ENCODE results near the gene BICC1. TPM values are rescaled to one million over a fixed set of nuclear protein-coding genes. Genes with fewer than 3 reads are reported as not detected.

BICC1 gene
- total and polyA plus RNA-seq, 2 donors (not counting 1 experiment from before 2014, with no cell fraction given), result 22.6 to 64.7 TPM

GRCh38 chr10:58516671-58517070 lies 4.0 kb downstream of the BICC1 start:
- H3K79me2 ChIP-seq (ENCODE audit: control insufficient read depth, insufficient read depth, low read length), result peaks cover 53% of the 10 kb centered on the region
- H3K9me3 ChIP-seq (ENCODE audit: control insufficient read depth, insufficient read depth, low read depth, low read length), result no peaks in the 10 kb centered on the region
- H3K36me3 ChIP-seq (ENCODE audit: control insufficient read depth, insufficient read depth, low read length), result no peaks in the 10 kb centered on the region
- H3K27me3 ChIP-seq (ENCODE audit: control insufficient read depth, insufficient read depth, low read length), result no peaks in the 10 kb centered on the region
- no peak overlapping the region for H3K9ac ChIP-seq (ENCODE audit: insufficient read depth, low read length)
- no peak overlapping the region for H3K27ac ChIP-seq (ENCODE audit: insufficient read depth, low read length)
- no peaks in the 10 kb centered on the region for H3K4me1 ChIP-seq (ENCODE audit: control insufficient read depth, extremely low read depth, insufficient read depth, low read length)
- no peak overlapping the region for H2AFZ ChIP-seq (ENCODE audit: low read length)
- H3K4me3 ChIP-seq (replicated peaks in 1 of 4; ENCODE audit: control extremely low read depth in 1 of 4, insufficient read depth in 1 of 4, low read depth in 3 of 4, low read length in 4 of 4), result peak overlapping the region in 1 of 4 experiments; percentile 81
- TF ChIP-seq, protein P1, sequence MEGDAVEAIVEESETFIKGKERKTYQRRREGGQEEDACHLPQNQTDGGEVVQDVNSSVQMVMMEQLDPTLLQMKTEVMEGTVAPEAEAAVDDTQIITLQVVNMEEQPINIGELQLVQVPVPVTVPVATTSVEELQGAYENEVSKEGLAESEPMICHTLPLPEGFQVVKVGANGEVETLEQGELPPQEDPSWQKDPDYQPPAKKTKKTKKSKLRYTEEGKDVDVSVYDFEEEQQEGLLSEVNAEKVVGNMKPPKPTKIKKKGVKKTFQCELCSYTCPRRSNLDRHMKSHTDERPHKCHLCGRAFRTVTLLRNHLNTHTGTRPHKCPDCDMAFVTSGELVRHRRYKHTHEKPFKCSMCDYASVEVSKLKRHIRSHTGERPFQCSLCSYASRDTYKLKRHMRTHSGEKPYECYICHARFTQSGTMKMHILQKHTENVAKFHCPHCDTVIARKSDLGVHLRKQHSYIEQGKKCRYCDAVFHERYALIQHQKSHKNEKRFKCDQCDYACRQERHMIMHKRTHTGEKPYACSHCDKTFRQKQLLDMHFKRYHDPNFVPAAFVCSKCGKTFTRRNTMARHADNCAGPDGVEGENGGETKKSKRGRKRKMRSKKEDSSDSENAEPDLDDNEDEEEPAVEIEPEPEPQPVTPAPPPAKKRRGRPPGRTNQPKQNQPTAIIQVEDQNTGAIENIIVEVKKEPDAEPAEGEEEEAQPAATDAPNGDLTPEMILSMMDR (conservative IDR thresholded peaks at IDR 0.05 in 1 of 2, IDR thresholded peaks at IDR 0.05 in 1 of 2; ENCODE audit: low read depth in 1 of 2, low read length in 2 of 2), result no peak
- TF ChIP-seq EZH2 (IDR thresholded peaks at IDR 0.05; ENCODE audit: low read length, missing control alignments), result no peak
- no peak for DNase-seq (ENCODE audit: low read depth in 2 of 2)
- no peaks in the 10 kb centered on the region for H4K20me1 ChIP-seq (ENCODE audit: control insufficient read depth, extremely low read depth, insufficient read depth, low read length)
- H3K4me2 ChIP-seq (ENCODE audit: extremely low read depth, insufficient read depth, low read length), result no peak overlapping the region

- peak overlapping the region; percentile 20 for H3K4me2 ChIP-seq (ENCODE audit: extremely low read depth, insufficient read depth, low read length)
- H3K79me2 ChIP-seq (ENCODE audit: control insufficient read depth, insufficient read depth, low read length), result peaks cover 53% of the 10 kb centered on the region
- DNase-seq (ENCODE audit: low read depth in 2 of 2), result peak in 1 of 2 donors; percentile 5
Observed at GRCh38 chr10:58517081-58517480, 4.4 kb downstream of the BICC1 start.

DNA sequence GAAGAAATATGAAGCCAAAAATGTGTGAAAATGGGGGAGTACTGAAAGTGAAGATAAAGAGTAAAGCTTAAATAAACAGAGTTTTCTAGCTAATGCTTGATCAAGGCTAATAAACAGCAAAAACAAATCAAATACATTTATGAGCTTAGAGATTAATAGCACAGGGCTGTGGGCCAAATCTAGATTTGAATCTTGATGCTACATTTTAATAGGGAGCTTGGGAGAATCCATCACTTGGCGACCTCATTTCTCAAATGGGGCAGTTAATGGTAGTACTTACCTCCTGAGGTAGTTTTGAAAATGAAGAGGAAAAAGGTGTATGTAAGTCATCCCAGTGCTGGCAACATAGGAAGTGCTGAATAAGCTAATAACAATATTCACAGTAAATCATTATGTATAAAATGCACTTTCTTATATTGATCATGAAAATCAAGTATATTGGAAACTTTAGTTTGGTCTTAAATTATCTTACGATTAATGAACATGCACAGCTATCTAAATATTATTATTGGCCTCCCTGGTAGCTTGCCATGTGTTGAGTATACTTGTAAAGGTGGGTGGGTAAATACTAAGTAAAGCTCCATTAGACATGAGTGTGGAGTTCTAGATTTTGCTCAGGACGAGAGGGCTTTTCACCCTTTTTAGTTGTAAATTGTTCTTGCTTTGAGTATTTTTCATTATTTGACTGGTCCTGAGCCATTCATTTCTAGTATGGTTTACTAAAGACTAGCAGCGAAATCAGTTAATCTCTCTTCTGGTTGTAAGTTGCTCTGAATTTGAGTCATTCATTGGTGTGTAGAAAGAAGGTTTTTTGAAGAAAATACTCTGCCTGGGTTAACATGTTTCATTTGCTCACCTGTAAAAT lies 5.1 kb downstream of the BICC1 start:
- no peaks in the 10 kb centered on the region for H3K9me3 ChIP-seq (ENCODE audit: control insufficient read depth, insufficient read depth, low read depth, low read length)
- no peak overlapping the region for H3K27ac ChIP-seq (ENCODE audit: insufficient read depth, low read length)
- no peak overlapping the region for H2AFZ ChIP-seq (ENCODE audit: low read length)
- no peaks in the 10 kb centered on the region for H4K20me1 ChIP-seq (ENCODE audit: control insufficient read depth, extremely low read depth, insufficient read depth, low read length)
- H3K4me2 ChIP-seq (ENCODE audit: extremely low read depth, insufficient read depth, low read length), result no peak overlapping the region
- TF ChIP-seq, protein P1 (conservative IDR thresholded peaks at IDR 0.05 in 1 of 2, IDR thresholded peaks at IDR 0.05 in 1 of 2; ENCODE audit: low read depth in 1 of 2, low read length in 2 of 2), result no peak
- no peak for TF ChIP-seq EZH2 (IDR thresholded peaks at IDR 0.05; ENCODE audit: low read length, missing control alignments)
- H3K27me3 ChIP-seq (ENCODE audit: control insufficient read depth, insufficient read depth, low read length), result no peaks in the 10 kb centered on the region
- no peak overlapping the region for H3K9ac ChIP-seq (ENCODE audit: insufficient read depth, low read length)
- H3K4me3 ChIP-seq (replicated peaks in 1 of 4; ENCODE audit: control extremely low read depth in 1 of 4, insufficient read depth in 1 of 4, low read depth in 3 of 4, low read length in 4 of 4), result peak overlapping the region in 1 of 4 experiments; percentile 20
- no peaks in the 10 kb centered on the region for H3K36me3 ChIP-seq (ENCODE audit: control insufficient read depth, insufficient read depth, low read length)
- peaks cover 53% of the 10 kb centered on the region for H3K79me2 ChIP-seq (ENCODE audit: control insufficient read depth, insufficient read depth, low read length)
- H3K4me1 ChIP-seq (ENCODE audit: control insufficient read depth, extremely low read depth, insufficient read depth, low read length), result no peaks in the 10 kb centered on the region
- no peak for DNase-seq (ENCODE audit: low read depth in 2 of 2)

More at GRCh38 chr10:58517081-58517480, 4.4 kb downstream of the BICC1 start:
- no peak overlapping the region for H3K9ac ChIP-seq (ENCODE audit: insufficient read depth, low read length)
- TF ChIP-seq, protein P1 (conservative IDR thresholded peaks at IDR 0.05 in 1 of 2, IDR thresholded peaks at IDR 0.05 in 1 of 2; ENCODE audit: low read depth in 1 of 2, low read length in 2 of 2), result no peak
- TF ChIP-seq EZH2 (IDR thresholded peaks at IDR 0.05; ENCODE audit: low read length, missing control alignments), result no peak
- no peak overlapping the region for H3K4me3 ChIP-seq (replicated peaks in 1 of 4; ENCODE audit: control extremely low read depth in 1 of 4, insufficient read depth in 1 of 4, low read depth in 3 of 4, low read length in 4 of 4)
- H2AFZ ChIP-seq (ENCODE audit: low read length), result no peak overlapping the region
- H3K27ac ChIP-seq (ENCODE audit: insufficient read depth, low read length), result no peak overlapping the region
- no peaks in the 10 kb centered on the region for H3K36me3 ChIP-seq (ENCODE audit: control insufficient read depth, insufficient read depth, low read length)
- no peaks in the 10 kb centered on the region for H3K4me1 ChIP-seq (ENCODE audit: control insufficient read depth, extremely low read depth, insufficient read depth, low read length)
- H4K20me1 ChIP-seq (ENCODE audit: control insufficient read depth, extremely low read depth, insufficient read depth, low read length), result no peaks in the 10 kb centered on the region
- H3K9me3 ChIP-seq (ENCODE audit: control insufficient read depth, insufficient read depth, low read depth, low read length), result no peaks in the 10 kb centered on the region
- H3K27me3 ChIP-seq (ENCODE audit: control insufficient read depth, insufficient read depth, low read length), result no peaks in the 10 kb centered on the region
